Effector memory CD4-positive, alpha-beta T cell (primary cell): ENCODE results near the gene MKKS.

Experiments
- DNase-seq, 3 donors: peaks; one replicate each; pipeline ENCODE4 v3.0.0-alpha.2; 2020
- H3K27ac ChIP-seq: 2 replicates; pipeline ENCODE4 v1.7.0; 2013; ENCODE audit warnings: mild to moderate bottlenecking, low read length, moderate library complexity; ENCODE audit not compliant: insufficient read depth, poor library complexity, severe bottlenecking
- H3K27me3 ChIP-seq: replicated peaks from 2 replicates; pipeline ENCODE4 v1.7.0; 2013; ENCODE audit warnings: mild to moderate bottlenecking, low read length; ENCODE audit not compliant: insufficient read depth, control insufficient read depth, poor library complexity, severe bottlenecking
- H3K36me3 ChIP-seq: 2 replicates; pipeline ENCODE4 v1.7.0; 2013; ENCODE audit warnings: mild to moderate bottlenecking, low read length, moderate library complexity; ENCODE audit not compliant: control insufficient read depth, insufficient read depth
- H3K4me1 ChIP-seq: 2 replicates; pipeline ENCODE4 v1.7.0; 2013; ENCODE audit warnings: low read length, mild to moderate bottlenecking; ENCODE audit not compliant: control insufficient read depth, insufficient read depth, poor library complexity, severe bottlenecking
- H3K4me3 ChIP-seq: 2 replicates; pipeline ENCODE4 v1.7.0; 2013; ENCODE audit warnings: low read length, low read depth, mild to moderate bottlenecking; ENCODE audit not compliant: insufficient read depth, poor library complexity, severe bottlenecking
- H3K9me3 ChIP-seq: 2 replicates; pipeline ENCODE4 v1.7.0; 2013; ENCODE audit warnings: mild to moderate bottlenecking, low read length, moderate library complexity; ENCODE audit not compliant: control insufficient read depth

The MKKS gene

DNA sequence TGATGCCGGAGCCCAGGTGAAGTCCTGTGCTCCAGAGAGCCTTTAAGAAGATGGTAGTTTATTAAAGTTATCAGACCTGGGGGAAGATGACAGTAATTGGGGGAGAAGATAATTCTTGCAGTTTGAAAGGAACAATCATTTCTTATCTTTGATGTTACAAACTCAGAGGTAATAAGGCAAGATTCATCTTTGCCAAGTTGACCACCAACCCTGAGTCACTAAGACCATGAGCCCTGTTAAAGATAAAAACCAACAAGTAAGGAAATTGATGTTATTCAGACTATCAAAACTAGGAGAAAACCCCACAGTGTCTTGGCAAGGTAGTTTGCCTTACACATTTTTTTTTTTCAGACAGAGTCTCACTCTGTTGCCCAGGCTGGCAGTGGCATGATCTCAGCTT lies 73.1 kb downstream of the MKKS start:
- Histone ChIP-seq H3K27ac (no peak overlapping the region), H3K4me3 (no peak overlapping the region), H3K36me3 (no peaks in the 10 kb centered on the region), H3K9me3 (no peaks in the 10 kb centered on the region), H3K4me1 (no peaks in the 10 kb centered on the region), H3K27me3 (no peaks in the 10 kb centered on the region)
- DNase-seq = no peak

DNA sequence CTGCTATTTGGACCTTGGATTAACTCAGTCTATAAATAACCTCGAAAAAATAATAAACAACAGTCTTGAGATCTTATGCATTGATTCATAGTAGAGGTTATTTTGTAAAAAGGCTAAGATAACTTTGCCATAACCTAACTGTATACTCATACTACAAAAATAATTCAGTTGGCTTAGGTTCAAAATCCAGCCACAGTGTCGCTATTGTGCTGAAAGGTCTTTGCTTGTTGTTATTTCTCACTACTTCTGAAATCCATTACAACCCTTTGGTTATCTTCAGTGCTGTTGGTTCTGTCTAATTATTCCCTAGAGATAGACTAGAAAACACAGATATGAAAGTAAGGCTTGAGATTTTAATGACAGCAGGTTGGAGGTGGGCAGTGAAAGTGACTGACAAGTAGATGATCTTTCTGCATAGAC lies 74.4 kb downstream of the MKKS start:
- Histone ChIP-seq H3K9me3 (no peaks in the 10 kb centered on the region), H3K36me3 (no peaks in the 10 kb centered on the region), H3K27me3 (no peaks in the 10 kb centered on the region), H3K4me1 (no peaks in the 10 kb centered on the region), H3K4me3 (no peak overlapping the region), H3K27ac (no peak overlapping the region)
- DNase-seq = no peak

GRCh38 chr20:10357974-10358373 lies 76.0 kb downstream of the MKKS start:
- H3K4me1 ChIP-seq = no peaks in the 10 kb centered on the region
- H3K36me3 ChIP-seq = no peaks in the 10 kb centered on the region
- H3K27ac ChIP-seq = no peak overlapping the region
- H3K9me3 ChIP-seq = no peaks in the 10 kb centered on the region
- DNase-seq = no peak
- H3K4me3 ChIP-seq = no peak overlapping the region
- H3K27me3 ChIP-seq = no peaks in the 10 kb centered on the region

GRCh38 chr20:10357061-10357708 lies 76.8 kb downstream of the MKKS start:
- no peak for DNase-seq
- no peak overlapping the region for H3K4me3 ChIP-seq

GRCh38 chr20:10356628-10357027 lies 77.4 kb downstream of the MKKS start:
- Histone ChIP-seq H3K27me3 (no peaks in the 10 kb centered on the region), H3K27ac (no peak overlapping the region), H3K4me3 (no peak overlapping the region)

More at GRCh38 chr20:10357061-10357708, 76.8 kb downstream of the MKKS start:
- no peaks in the 10 kb centered on the region for H3K4me1 ChIP-seq
- no peaks in the 10 kb centered on the region for H3K9me3 ChIP-seq
- no peaks in the 10 kb centered on the region for H3K27me3 ChIP-seq
- H3K36me3 ChIP-seq = no peaks in the 10 kb centered on the region
- no peak overlapping the region for H3K27ac ChIP-seq

GRCh38 chr20:10352934-10353824 lies 80.8 kb downstream of the MKKS start:
- Histone ChIP-seq H3K4me1 (peaks cover 5% of the 10 kb centered on the region), H3K9me3 (no peaks in the 10 kb centered on the region), H3K27me3 (no peaks in the 10 kb centered on the region), H3K4me3 (no peak overlapping the region), H3K36me3 (no peaks in the 10 kb centered on the region), H3K27ac (no peak overlapping the region)
- DNase-seq = no peak

More at GRCh38 chr20:10356628-10357027, 77.4 kb downstream of the MKKS start:
- H3K4me1 ChIP-seq = no peaks in the 10 kb centered on the region
- no peaks in the 10 kb centered on the region for H3K36me3 ChIP-seq
- no peak for DNase-seq
- H3K9me3 ChIP-seq = no peaks in the 10 kb centered on the region
